ENCODE data around the gene RPGRIP1L. TPM values are rescaled to one million over a fixed set of nuclear protein-coding genes. Genes with fewer than 3 reads are reported as not detected.

RPGRIP1L gene
- total and polyA plus RNA-seq, 2 donors (not counting 1 experiment from before 2014, with no cell fraction given) = 1.0 to 7.1 TPM

DNA sequence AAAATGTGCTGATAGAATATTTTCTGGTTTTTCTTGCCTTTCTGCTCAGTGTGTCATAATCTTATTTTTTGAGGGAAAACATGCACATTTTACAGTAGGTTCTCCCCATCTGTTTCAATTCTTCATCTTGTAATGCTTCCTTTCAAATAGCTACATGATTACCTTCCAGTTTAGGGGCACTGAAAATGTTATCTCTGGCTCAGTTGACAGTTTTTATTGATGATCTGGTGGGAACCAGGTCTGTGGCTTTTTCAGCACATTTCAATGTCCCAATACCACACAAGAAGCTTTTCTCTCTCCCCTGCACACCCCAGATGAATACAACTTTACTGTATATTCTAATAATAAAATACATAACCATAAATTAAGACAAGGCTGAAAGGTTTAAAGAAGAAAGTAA is 36.8 kb upstream of the RPGRIP1L start:
- Histone ChIP-seq H3K4me2 (replicated peaks; ENCODE audit: low read depth, low read length, poor library complexity, severe bottlenecking) (no peak overlapping the region), H3K27me3 (replicated peaks in 1 of 4; ENCODE audit: control extremely low read depth in 1 of 4, control insufficient read depth in 3 of 4, insufficient read depth in 4 of 4, low read length in 3 of 4) (no peaks in the 10 kb centered on the region), H3K27ac (ENCODE audit: low read length in 2 of 2) (no peak overlapping the region), H2AFZ (ENCODE audit: insufficient read depth, low read depth, low read length, poor library complexity, severe bottlenecking) (no peak overlapping the region), H3K9ac (ENCODE audit: low read length) (no peak overlapping the region), H3K4me1 (ENCODE audit: control insufficient read depth in 2 of 2, insufficient read depth in 2 of 2, low read length in 2 of 2) (peaks cover 9 to 12% of the 10 kb centered on the region in 2 donors), H3K36me3 (replicated peaks in 1 of 2; ENCODE audit: control extremely low read depth in 1 of 2, control insufficient read depth in 1 of 2, extremely low read depth in 1 of 2, insufficient read depth in 2 of 2, low read length in 1 of 2) (no peaks in the 10 kb centered on the region), H3K4me3 (ENCODE audit: control extremely low read depth in 1 of 5, extremely low read depth in 1 of 5, insufficient read depth in 1 of 5, low read depth in 2 of 5, low read length in 4 of 5) (no peak overlapping the region), H3K9me3 (ENCODE audit: control extremely low read depth in 1 of 3, control insufficient read depth in 2 of 3, insufficient read depth in 1 of 3, low read length in 2 of 3) (no peaks in the 10 kb centered on the region), H4K20me1 (ENCODE audit: control insufficient read depth, insufficient read depth, low read length, poor library complexity, severe bottlenecking) (peaks cover 24% of the 10 kb centered on the region), H3K79me2 (ENCODE audit: control insufficient read depth, insufficient read depth, low read length) (peaks cover 17% of the 10 kb centered on the region)
- no peaks in the 10 kb centered on the region for H3K9me3 Mint-ChIP-seq (ENCODE audit: insufficient read depth)
- intact Hi-C loops (cut with micrococcal nuclease) = no loop called here
- no peak overlapping the region for H3K27ac Mint-ChIP-seq
- ATAC-seq (ENCODE audit: low read depth) (no peak), DNase-seq (no peak)
- H3K4me3 Mint-ChIP-seq = no peak overlapping the region
- H3K4me1 Mint-ChIP-seq = peaks cover 28% of the 10 kb centered on the region
- TF ChIP-seq EZH2 (IDR thresholded peaks at IDR 0.05; ENCODE audit: borderline replicate concordance, insufficient read depth, low read depth, low read length, poor library complexity, severe bottlenecking) = no peak
- TF ChIP-seq, protein P1, sequence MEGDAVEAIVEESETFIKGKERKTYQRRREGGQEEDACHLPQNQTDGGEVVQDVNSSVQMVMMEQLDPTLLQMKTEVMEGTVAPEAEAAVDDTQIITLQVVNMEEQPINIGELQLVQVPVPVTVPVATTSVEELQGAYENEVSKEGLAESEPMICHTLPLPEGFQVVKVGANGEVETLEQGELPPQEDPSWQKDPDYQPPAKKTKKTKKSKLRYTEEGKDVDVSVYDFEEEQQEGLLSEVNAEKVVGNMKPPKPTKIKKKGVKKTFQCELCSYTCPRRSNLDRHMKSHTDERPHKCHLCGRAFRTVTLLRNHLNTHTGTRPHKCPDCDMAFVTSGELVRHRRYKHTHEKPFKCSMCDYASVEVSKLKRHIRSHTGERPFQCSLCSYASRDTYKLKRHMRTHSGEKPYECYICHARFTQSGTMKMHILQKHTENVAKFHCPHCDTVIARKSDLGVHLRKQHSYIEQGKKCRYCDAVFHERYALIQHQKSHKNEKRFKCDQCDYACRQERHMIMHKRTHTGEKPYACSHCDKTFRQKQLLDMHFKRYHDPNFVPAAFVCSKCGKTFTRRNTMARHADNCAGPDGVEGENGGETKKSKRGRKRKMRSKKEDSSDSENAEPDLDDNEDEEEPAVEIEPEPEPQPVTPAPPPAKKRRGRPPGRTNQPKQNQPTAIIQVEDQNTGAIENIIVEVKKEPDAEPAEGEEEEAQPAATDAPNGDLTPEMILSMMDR (IDR thresholded peaks at IDR 0.05) = no peak
- ChIA-PET POLR2A (no interaction called here), CTCF (no interaction called here)
- H3K27me3 Mint-ChIP-seq = no peaks in the 10 kb centered on the region

- TF ChIP-seq, protein P1 (IDR thresholded peaks at IDR 0.05) = no peak
- TF ChIP-seq EZH2 (IDR thresholded peaks at IDR 0.05; ENCODE audit: borderline replicate concordance, insufficient read depth, low read depth, low read length, poor library complexity, severe bottlenecking) = no peak
- Histone ChIP-seq H3K9ac (ENCODE audit: low read length) (no peak overlapping the region), H4K20me1 (ENCODE audit: control insufficient read depth, insufficient read depth, low read length, poor library complexity, severe bottlenecking) (peaks cover 22% of the 10 kb centered on the region), H3K27ac (ENCODE audit: low read length in 2 of 2) (no peak overlapping the region), H3K4me3 (ENCODE audit: control extremely low read depth in 1 of 5, extremely low read depth in 1 of 5, insufficient read depth in 1 of 5, low read depth in 2 of 5, low read length in 4 of 5) (no peak overlapping the region), H2AFZ (ENCODE audit: insufficient read depth, low read depth, low read length, poor library complexity, severe bottlenecking) (no peak overlapping the region), H3K9me3 (ENCODE audit: control extremely low read depth in 1 of 3, control insufficient read depth in 2 of 3, insufficient read depth in 1 of 3, low read length in 2 of 3) (no peaks in the 10 kb centered on the region), H3K4me1 (ENCODE audit: control insufficient read depth in 2 of 2, insufficient read depth in 2 of 2, low read length in 2 of 2) (no peaks in the 10 kb centered on the region), H3K79me2 (ENCODE audit: control insufficient read depth, insufficient read depth, low read length) (peaks cover 29% of the 10 kb centered on the region), H3K4me2 (replicated peaks; ENCODE audit: low read depth, low read length, poor library complexity, severe bottlenecking) (no peak overlapping the region), H3K27me3 (replicated peaks in 1 of 4; ENCODE audit: control extremely low read depth in 1 of 4, control insufficient read depth in 3 of 4, insufficient read depth in 4 of 4, low read length in 3 of 4) (no peaks in the 10 kb centered on the region), H3K36me3 (replicated peaks in 1 of 2; ENCODE audit: control extremely low read depth in 1 of 2, control insufficient read depth in 1 of 2, extremely low read depth in 1 of 2, insufficient read depth in 2 of 2, low read length in 1 of 2) (no peaks in the 10 kb centered on the region)
- CTCF ChIA-PET = no interaction called here
- no peak for ATAC-seq (ENCODE audit: low read depth)
- POLR2A ChIA-PET = no interaction called here
- WGBS (ENCODE audit: insufficient coverage) = 100% methylated on average over 1 of the region's 5 CpGs
- H3K4me3 Mint-ChIP-seq = no peak overlapping the region
- peaks cover 19% of the 10 kb centered on the region for H3K4me1 Mint-ChIP-seq
- H3K9me3 Mint-ChIP-seq (ENCODE audit: insufficient read depth) = no peaks in the 10 kb centered on the region
- H3K27me3 Mint-ChIP-seq = no peaks in the 10 kb centered on the region
- no peak for DNase-seq
- intact Hi-C loops (cut with micrococcal nuclease) = no loop called here
- no peak overlapping the region for H3K27ac Mint-ChIP-seq
Observed at GRCh38 chr16:53737552-53737951, 33.9 kb upstream of the RPGRIP1L start.
